ENCODE measurements around the gene EMC8. TPM values are rescaled to one million over a fixed set of nuclear protein-coding genes. Genes with fewer than 3 reads are reported as not detected.
"Not testable (repeated sequence)": the region's sequence is repeated elsewhere in the genome, so short reads cannot be mapped to it uniquely, and the experiment has no call there.

Gene EMC8
- total and polyA plus RNA-seq, 3 experiments from 2014 or later = 27.6 to 56.2 (median 52.2) TPM

DNA sequence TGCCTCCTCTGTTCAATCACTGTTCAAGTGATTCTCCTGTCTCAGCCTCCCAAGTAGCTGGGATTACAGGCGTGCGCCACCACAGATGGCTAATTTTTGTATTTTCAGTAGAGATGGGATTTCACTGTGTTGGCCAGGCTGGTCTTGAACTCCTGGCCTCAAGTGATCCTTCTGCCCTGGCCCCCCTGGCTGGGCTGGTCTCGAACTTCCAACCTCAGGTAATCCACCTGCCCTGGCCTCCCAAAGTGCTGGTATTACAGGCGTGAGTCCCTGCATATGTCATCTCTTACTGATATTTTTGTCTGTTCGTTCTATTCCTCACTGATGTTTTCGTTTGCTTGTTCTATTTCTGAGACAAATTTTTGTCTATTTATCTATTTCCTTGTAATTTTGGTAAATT, 17.9 kb upstream of the EMC8 start:
- CTCF ChIA-PET = interaction anchor here (9.3 kb wide), 1 partner anchor 170 kb away, joined by 307 read pairs; no protein-coding TSS in a partner anchor
- DNase-seq; H3K9me3 Mint-ChIP-seq; H3K36me3 Mint-ChIP-seq; POLR2A ChIA-PET; H3K4me3 Mint-ChIP-seq; H3K27ac ChIP-seq (ENCODE audit: low read depth, low read length); H3K4me3 ChIP-seq (ENCODE audit: low read length); H3K27ac Mint-ChIP-seq; H3K27me3 ChIP-seq (ENCODE audit: insufficient read depth, low read length, poor library complexity, severe bottlenecking); H3K9me3 ChIP-seq (ENCODE audit: low read length); H3K36me3 ChIP-seq (ENCODE audit: insufficient read depth, low read length); H3K4me1 ChIP-seq (ENCODE audit: insufficient read depth, low read length): not testable (repeated sequence)
- Mint-ChIP-seq H3K4me1 (peaks cover 0 to 12% (median 8%) of the 10 kb centered on the region in 3 donors), H3K27me3 (peaks cover 5 to 23% of the 10 kb centered on the region in 2 donors)

DNA sequence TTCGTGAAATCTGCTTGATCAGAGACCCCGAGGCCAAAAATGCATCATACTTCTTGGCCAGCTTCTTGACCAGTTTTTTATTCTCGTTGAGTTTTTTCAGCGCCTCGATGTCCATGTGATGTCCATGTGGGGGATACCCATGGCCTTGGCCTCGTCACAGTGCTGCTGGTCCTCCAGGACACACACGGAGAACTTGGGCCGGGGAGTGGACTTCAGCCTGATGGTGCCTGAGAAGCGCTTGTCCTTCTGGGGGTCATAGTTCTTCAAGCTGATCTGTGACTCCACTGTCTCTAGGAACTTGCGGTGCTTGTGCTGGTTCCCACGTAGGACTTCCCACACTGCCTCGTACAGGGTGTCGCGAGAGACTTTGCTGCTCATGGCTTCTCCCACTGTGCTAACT, 16.8 kb upstream of the EMC8 start:
- H3K27ac Mint-ChIP-seq = peak overlapping the region in 1 of 8 donors; percentile 41
- POLR2A ChIA-PET = no interaction called here
- H3K4me3 Mint-ChIP-seq = no peak overlapping the region
- peaks cover 0 to 7% (median 5%) of the 10 kb centered on the region in 3 donors for H3K4me1 Mint-ChIP-seq
- H3K4me3 ChIP-seq (ENCODE audit: low read length) = no peak overlapping the region
- H3K9me3 ChIP-seq (ENCODE audit: low read length) = no peaks in the 10 kb centered on the region
- H3K36me3 ChIP-seq (ENCODE audit: insufficient read depth, low read length) = no peaks in the 10 kb centered on the region
- H3K4me1 ChIP-seq (ENCODE audit: insufficient read depth, low read length) = peaks cover 5% of the 10 kb centered on the region
- no peak for DNase-seq
- H3K27me3 Mint-ChIP-seq = peaks cover 6 to 23% of the 10 kb centered on the region in 2 donors
- H3K9me3 Mint-ChIP-seq = no peaks in the 10 kb centered on the region
- CTCF ChIA-PET = interaction anchor here (1.5 to 9.3 kb wide), 2 partner anchors 171 to 200 kb away, joined by 4 to 307 read pairs; no protein-coding TSS in a partner anchor
- H3K27me3 ChIP-seq (ENCODE audit: insufficient read depth, low read length, poor library complexity, severe bottlenecking) = no peaks in the 10 kb centered on the region
- H3K27ac ChIP-seq (ENCODE audit: low read depth, low read length) = no peak overlapping the region
- no peaks in the 10 kb centered on the region for H3K36me3 Mint-ChIP-seq

- no peak overlapping the region for H3K4me3 Mint-ChIP-seq
- H3K4me1 Mint-ChIP-seq = no peaks in the 10 kb centered on the region
- ChIA-PET POLR2A (no interaction called here), CTCF (interaction anchor here (0.8 to 3.1 kb wide), 4 partner anchors 8 to 175 kb away, joined by 3 to 19 read pairs (median 6); no protein-coding TSS in a partner anchor)
- H3K36me3 Mint-ChIP-seq = no peaks in the 10 kb centered on the region
- no peaks in the 10 kb centered on the region for H3K4me1 ChIP-seq (ENCODE audit: insufficient read depth, low read length)
- no peaks in the 10 kb centered on the region for H3K9me3 ChIP-seq (ENCODE audit: low read length)
- no peaks in the 10 kb centered on the region for H3K36me3 ChIP-seq (ENCODE audit: insufficient read depth, low read length)
- H3K27ac ChIP-seq (ENCODE audit: low read depth, low read length) = no peak overlapping the region
- H3K27ac Mint-ChIP-seq = no peak overlapping the region
- H3K27me3 Mint-ChIP-seq = peaks cover 4 to 23% of the 10 kb centered on the region in 2 donors
- H3K9me3 Mint-ChIP-seq = no peaks in the 10 kb centered on the region
- H3K4me3 ChIP-seq (ENCODE audit: low read length) = no peak overlapping the region
- no peaks in the 10 kb centered on the region for H3K27me3 ChIP-seq (ENCODE audit: insufficient read depth, low read length, poor library complexity, severe bottlenecking)
- no peak for DNase-seq
These were observed 13.7 kb upstream of the EMC8 start for GRCh38 chr16:85812811-85813700.

DNA sequence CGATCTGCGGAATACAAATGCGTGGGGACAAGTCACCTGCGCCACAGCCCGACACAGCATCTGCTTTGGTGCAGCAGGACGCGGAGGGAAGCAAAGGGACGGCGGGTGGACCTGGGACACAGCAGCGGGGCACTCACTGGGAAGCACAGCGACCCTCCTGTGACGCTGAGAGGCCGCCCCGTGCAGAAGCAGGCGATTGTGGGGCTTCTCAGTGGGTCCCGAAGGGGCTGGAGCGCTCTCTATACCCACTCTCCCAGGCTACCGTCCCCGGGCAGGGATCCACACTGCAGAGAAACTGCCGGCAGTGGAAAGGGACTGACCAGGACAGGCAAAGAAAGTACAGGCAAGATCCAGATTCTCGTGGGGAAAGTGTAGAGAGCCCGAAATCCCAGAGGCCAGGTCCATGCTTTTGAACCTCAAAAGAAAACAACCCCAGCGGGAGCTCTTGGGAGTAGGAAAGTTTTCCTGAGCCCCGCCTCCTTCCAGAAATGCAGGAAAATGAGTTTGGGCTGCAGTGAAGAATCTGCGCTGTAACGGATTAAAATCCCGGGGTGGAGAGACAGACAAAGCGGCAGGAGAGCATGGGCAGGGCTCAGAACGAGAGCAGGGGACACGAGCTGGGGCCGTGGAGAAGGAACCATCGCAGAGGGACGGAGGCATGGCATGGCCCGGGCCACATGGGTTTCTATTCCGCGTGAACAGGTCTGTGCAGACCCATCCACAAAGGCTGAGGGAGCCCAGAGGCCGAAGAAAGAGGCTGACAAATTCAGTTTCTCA, 12.9 kb upstream of the EMC8 start:
- Histone ChIP-seq H3K27me3 (ENCODE audit: insufficient read depth, low read length, poor library complexity, severe bottlenecking) (no peaks in the 10 kb centered on the region), H3K9me3 (ENCODE audit: low read length) (no peaks in the 10 kb centered on the region), H3K27ac (ENCODE audit: low read depth, low read length) (no peak overlapping the region), H3K36me3 (ENCODE audit: insufficient read depth, low read length) (no peaks in the 10 kb centered on the region), H3K4me1 (ENCODE audit: insufficient read depth, low read length) (no peaks in the 10 kb centered on the region), H3K4me3 (ENCODE audit: low read length) (no peak overlapping the region)
- ChIA-PET CTCF (interaction anchor here (0.8 to 3.1 kb wide), 3 partner anchors 9 to 175 kb away, joined by 3 to 19 read pairs (median 8); no protein-coding TSS in a partner anchor), POLR2A (no interaction called here)
- no peak overlapping the region for H3K27ac Mint-ChIP-seq
- no peaks in the 10 kb centered on the region for H3K9me3 Mint-ChIP-seq
- H3K27me3 Mint-ChIP-seq = peaks cover 4 to 20% of the 10 kb centered on the region in 2 donors
- no peaks in the 10 kb centered on the region for H3K36me3 Mint-ChIP-seq
- H3K4me1 Mint-ChIP-seq = no peaks in the 10 kb centered on the region
- H3K4me3 Mint-ChIP-seq = no peak overlapping the region
- no peak for DNase-seq

DNA sequence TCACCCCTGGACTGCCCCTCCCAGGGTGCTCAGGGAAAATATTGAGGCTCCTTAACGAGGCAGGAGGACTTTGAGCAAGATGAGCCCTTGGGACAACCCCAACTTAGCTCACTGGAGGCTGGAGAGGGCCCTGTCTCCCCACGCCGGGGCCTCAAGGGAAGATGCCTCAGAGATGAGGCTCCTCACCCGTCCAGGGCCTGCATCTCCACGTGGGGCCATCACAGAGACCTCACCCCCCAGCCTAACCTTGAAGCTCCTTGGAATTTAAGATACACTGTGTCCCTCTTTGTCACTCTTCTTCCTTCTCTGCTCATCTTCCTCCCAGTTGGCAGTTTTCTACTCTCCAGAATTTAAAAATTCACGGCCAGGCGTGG, 11.4 kb upstream of the EMC8 start:
- no peaks in the 10 kb centered on the region for H3K27me3 ChIP-seq (ENCODE audit: insufficient read depth, low read length, poor library complexity, severe bottlenecking)
- Mint-ChIP-seq H3K27me3 (peaks cover 4 to 13% of the 10 kb centered on the region in 2 donors), H3K4me3 (no peak overlapping the region), H3K4me1 (no peaks in the 10 kb centered on the region), H3K27ac (no peak overlapping the region), H3K36me3 (peaks cover 6 to 13% (median 10%) of the 10 kb centered on the region in 3 donors), H3K9me3 (no peaks in the 10 kb centered on the region)
- H3K36me3 ChIP-seq (ENCODE audit: insufficient read depth, low read length) = peaks cover 11% of the 10 kb centered on the region
- no peak overlapping the region for H3K4me3 ChIP-seq (ENCODE audit: low read length)
- no peaks in the 10 kb centered on the region for H3K9me3 ChIP-seq (ENCODE audit: low read length)
- ChIA-PET POLR2A (no interaction called here), CTCF (interaction anchor here (0.9 to 3.1 kb wide), 4 partner anchors 9 to 176 kb away, joined by 3 to 19 read pairs (median 4); no protein-coding TSS in a partner anchor)
- H3K4me1 ChIP-seq (ENCODE audit: insufficient read depth, low read length) = no peaks in the 10 kb centered on the region
- no peak overlapping the region for H3K27ac ChIP-seq (ENCODE audit: low read depth, low read length)
- DNase-seq = no peak

DNA sequence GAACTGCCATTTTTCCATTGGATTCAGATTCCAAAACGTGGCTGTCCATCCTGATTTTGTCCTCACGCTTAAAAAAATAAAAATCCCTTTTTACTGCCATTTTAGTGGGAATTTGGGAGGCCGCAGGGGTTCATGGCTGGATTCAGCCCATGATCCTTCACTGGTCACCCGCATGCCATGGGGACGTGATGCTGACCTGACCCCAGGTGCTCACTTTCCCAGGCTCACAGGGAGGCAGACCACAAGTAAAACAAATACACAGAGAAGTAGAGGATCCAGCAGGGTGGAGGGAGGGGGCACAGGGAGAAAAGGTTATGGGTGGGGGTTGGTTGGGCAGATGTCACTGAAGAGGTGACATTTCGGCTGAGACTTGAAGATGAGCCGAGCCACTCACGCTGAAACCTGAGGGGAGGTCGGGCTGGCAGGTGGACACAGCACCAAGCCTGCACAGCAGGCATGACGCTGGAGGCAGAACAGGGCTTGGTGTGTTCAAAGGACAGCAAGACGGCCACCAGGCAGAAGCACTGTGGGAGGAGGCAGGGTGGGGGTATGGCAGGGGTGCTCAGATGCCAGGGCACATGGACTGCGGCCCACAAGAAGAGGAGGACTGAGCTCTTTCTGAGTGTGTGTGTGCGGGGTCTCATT, 10.9 kb upstream of the EMC8 start:
- no peak for DNase-seq
- peaks cover 16% of the 10 kb centered on the region for H3K36me3 ChIP-seq (ENCODE audit: insufficient read depth, low read length)
- Mint-ChIP-seq H3K36me3 (peaks cover 10 to 18% (median 13%) of the 10 kb centered on the region in 3 donors), H3K27ac (no peak overlapping the region), H3K4me3 (no peak overlapping the region), H3K27me3 (peaks cover 4 to 12% of the 10 kb centered on the region in 2 donors), H3K9me3 (no peaks in the 10 kb centered on the region), H3K4me1 (peaks cover 0 to 2% (median 0%) of the 10 kb centered on the region in 3 donors)
- H3K9me3 ChIP-seq (ENCODE audit: low read length) = no peaks in the 10 kb centered on the region
- H3K27ac ChIP-seq (ENCODE audit: low read depth, low read length) = no peak overlapping the region
- CTCF ChIA-PET = interaction anchor here (1.2 to 3.1 kb wide), 3 partner anchors 9 to 11 kb away, joined by 3 to 19 read pairs (median 6); no protein-coding TSS in a partner anchor
- no peaks in the 10 kb centered on the region for H3K27me3 ChIP-seq (ENCODE audit: insufficient read depth, low read length, poor library complexity, severe bottlenecking)
- POLR2A ChIA-PET = no interaction called here
- H3K4me1 ChIP-seq (ENCODE audit: insufficient read depth, low read length) = no peaks in the 10 kb centered on the region
- H3K4me3 ChIP-seq (ENCODE audit: low read length) = no peak overlapping the region

- no peak overlapping the region for H3K4me3 Mint-ChIP-seq
- H3K27ac ChIP-seq (ENCODE audit: low read depth, low read length) = no peak overlapping the region
- peaks cover 10 to 24% (median 17%) of the 10 kb centered on the region in 3 donors for H3K36me3 Mint-ChIP-seq
- H3K36me3 ChIP-seq (ENCODE audit: insufficient read depth, low read length) = peaks cover 20% of the 10 kb centered on the region
- ChIA-PET CTCF (interaction anchor here (0.8 kb wide), 1 partner anchor 179 kb away, joined by 3 read pairs; no protein-coding TSS in a partner anchor), POLR2A (no interaction called here)
- H3K4me1 ChIP-seq (ENCODE audit: insufficient read depth, low read length) = no peaks in the 10 kb centered on the region
- H3K9me3 ChIP-seq (ENCODE audit: low read length) = no peaks in the 10 kb centered on the region
- H3K4me3 ChIP-seq (ENCODE audit: low read length) = no peak overlapping the region
- no peaks in the 10 kb centered on the region for H3K9me3 Mint-ChIP-seq
- no peaks in the 10 kb centered on the region for H3K27me3 ChIP-seq (ENCODE audit: insufficient read depth, low read length, poor library complexity, severe bottlenecking)
- H3K4me1 Mint-ChIP-seq = peaks cover 0 to 2% (median 0%) of the 10 kb centered on the region in 3 donors
- no peak for DNase-seq
- peaks cover 4 to 7% of the 10 kb centered on the region in 2 donors for H3K27me3 Mint-ChIP-seq
- H3K27ac Mint-ChIP-seq = no peak overlapping the region
These were observed 10.3 kb upstream of the EMC8 start for GRCh38 chr16:85809645-85810044.

Data from CD8-positive, alpha-beta memory T cell (primary cell).